Esophagus squamous epithelium (tissue), 5 donors: ENCODE measurements around the gene FGFR3. TPM values are rescaled to one million over a fixed set of nuclear protein-coding genes. Genes with fewer than 3 reads are reported as not detected.

Experiments
- DNase-seq: peaks from one replicate; lab custom pipeline; 2025; lab: John Stamatoyannopoulos, UW
- H3K27ac ChIP-seq, 4 donors: fragments of 200-600 bp; sonication (generic); one replicate each; pipeline ENCODE4 v1.5.1; 2016 to 2019; ENCODE audit warnings: mild to moderate bottlenecking in 1 of 4
- H3K27me3 ChIP-seq, 4 donors: fragments of 200-600 bp; sonication (generic); 1 replicate in 3 of 4; 2 replicates in 1 of 4; pipeline versions ENCODE4 v1.5.1 to v1.6.0; 2017 to 2021; ENCODE audit warnings: antibody characterized with exemption in 1 of 4
- H3K36me3 ChIP-seq, 3 donors: fragments of 200-600 bp; sonication (generic); one replicate each; pipeline ENCODE4 v1.5.1; 2016 to 2019
- H3K4me1 ChIP-seq, 3 donors: fragments of 200-600 bp; sonication (generic); one replicate each; pipeline ENCODE4 v1.5.1; 2017 to 2019
- H3K4me3 ChIP-seq, 4 donors: fragments of 200-600 bp; sonication (generic); 1 replicate in 3 of 4; 2 replicates in 1 of 4; pipeline ENCODE4 v1.5.1; 2016 to 2019; ENCODE audit warnings: mild to moderate bottlenecking in 2 of 4, moderate library complexity in 1 of 4
- H3K9me3 ChIP-seq, 3 donors: fragments of 200-600 bp; sonication (generic); one replicate each; pipeline ENCODE4 v1.5.1; 2016 to 2019
- CTCF ChIP-seq, 6 experiments: fragments of 450-650 bp in 4 of 6; fragments of 200-600 bp in 2 of 6; sonication (generic) in 2 of 6; IDR thresholded peaks; one replicate each; pipeline ENCODE4 v1.5.1; 2016 to 2019; ENCODE audit warnings: antibody characterized with exemption in 6 of 6, mild to moderate bottlenecking in 4 of 6, moderate library complexity in 4 of 6
- POLR2A ChIP-seq, 4 donors: fragments of 450-650 bp; IDR thresholded peaks; one replicate each; pipeline ENCODE4 v1.6.1; 2017; ENCODE audit warnings: antibody characterized with exemption in 4 of 4, mild to moderate bottlenecking in 4 of 4, moderate library complexity in 3 of 4
- WGBS, 2 donors: methylation state at CpG; one replicate each; pipeline ENCODE4 v1.1.5; 2018; 5-methylcytosine and 5-hydroxymethylcytosine counted together
- intact Hi-C: fragments of 100-400 bp; cut with DNase I; formaldehyde crosslinking; loops from one replicate; pipeline ENCODE4 v1.15.0; 2022
- total RNA-seq, 4 donors: library from RNA; depleted of rRNA; stranded (reverse); fragments of >200 nt; gene quantifications; one replicate each; pipeline ENCODE4 v1.1.0, GENCODE V29; 2016
- donor health status: DM: yes; HTN: yes; CAD: no.

FGFR3 gene
- total RNA-seq, 4 donors from 2014 or later = 175 to 307 (median 223) TPM

DNA sequence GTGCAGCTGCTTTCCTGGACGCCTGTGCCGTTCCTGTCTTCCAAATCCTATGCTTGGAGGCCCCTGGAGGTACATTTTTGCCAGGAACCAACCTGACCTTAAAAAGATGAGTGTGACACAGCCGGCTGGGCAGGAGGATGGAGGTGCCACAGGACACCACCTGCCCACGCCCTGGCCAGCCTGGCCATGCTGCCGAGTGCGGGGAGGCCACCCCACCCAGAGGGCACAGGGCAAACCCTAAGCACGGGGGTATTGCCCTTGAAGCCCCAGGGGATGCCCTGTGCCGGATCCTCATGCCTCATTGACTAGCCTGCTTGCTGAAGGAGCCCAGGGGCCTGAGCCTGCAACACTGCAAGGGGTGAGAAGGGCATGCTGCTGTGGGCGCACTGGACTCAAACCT is 20.1 kb downstream of the FGFR3 start:
- H3K27me3 ChIP-seq = no peaks in the 10 kb centered on the region
- H3K27ac ChIP-seq = no peak overlapping the region
- no peak overlapping the region for H3K4me3 ChIP-seq
- DNase-seq = no peak
- peaks cover 21 to 81% (median 44%) of the 10 kb centered on the region in 3 donors for H3K36me3 ChIP-seq
- 64 to 78% methylated on average over 2 to 4 of the region's 9 CpGs for WGBS, 2 donors
- intact Hi-C loops = loop anchor here (5.0 kb wide), 1 partner anchor 66 kb away; no protein-coding TSS in a partner anchor
- peaks cover 0 to 15% (median 0%) of the 10 kb centered on the region in 3 donors for H3K4me1 ChIP-seq
- H3K9me3 ChIP-seq = no peaks in the 10 kb centered on the region
- TF ChIP-seq CTCF (IDR thresholded peaks at IDR 0.05) (no peak), POLR2A (IDR thresholded peaks at IDR 0.05) (no peak)

DNA sequence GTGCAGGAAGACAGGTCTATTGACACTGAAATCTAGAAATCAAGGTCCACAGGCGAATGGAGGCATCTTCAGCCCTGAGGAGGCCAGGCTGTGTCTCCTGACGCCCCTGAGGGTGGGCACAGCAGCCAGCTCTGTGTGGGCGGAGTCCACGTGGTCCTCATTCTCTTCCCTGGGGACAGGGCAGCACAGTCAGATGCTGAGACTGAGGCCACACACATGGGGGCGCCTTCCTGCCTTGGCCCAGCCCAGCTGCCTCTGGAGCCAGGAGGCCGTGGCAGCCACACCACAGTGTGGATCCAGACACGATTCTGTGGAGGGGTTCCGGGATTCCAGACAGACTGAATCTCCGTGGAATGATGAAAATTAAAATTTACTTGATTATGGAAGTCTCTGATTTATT is 20.8 kb downstream of the FGFR3 start:
- no peaks in the 10 kb centered on the region for H3K9me3 ChIP-seq
- H3K27ac ChIP-seq = no peak overlapping the region
- H3K27me3 ChIP-seq = no peaks in the 10 kb centered on the region
- no peak for DNase-seq
- peaks cover 0 to 13% (median 0%) of the 10 kb centered on the region in 3 donors for H3K4me1 ChIP-seq
- no peak overlapping the region for H3K4me3 ChIP-seq
- TF ChIP-seq CTCF (IDR thresholded peaks at IDR 0.05) = no peak
- H3K36me3 ChIP-seq = peaks cover 21 to 83% (median 51%) of the 10 kb centered on the region in 3 donors
- WGBS, 2 donors = 17 to 67% methylated on average over 1 to 4 of the region's 9 CpGs
- intact Hi-C loops = loop anchor here (5.0 kb wide), 1 partner anchor 67 kb away; no protein-coding TSS in a partner anchor

DNA sequence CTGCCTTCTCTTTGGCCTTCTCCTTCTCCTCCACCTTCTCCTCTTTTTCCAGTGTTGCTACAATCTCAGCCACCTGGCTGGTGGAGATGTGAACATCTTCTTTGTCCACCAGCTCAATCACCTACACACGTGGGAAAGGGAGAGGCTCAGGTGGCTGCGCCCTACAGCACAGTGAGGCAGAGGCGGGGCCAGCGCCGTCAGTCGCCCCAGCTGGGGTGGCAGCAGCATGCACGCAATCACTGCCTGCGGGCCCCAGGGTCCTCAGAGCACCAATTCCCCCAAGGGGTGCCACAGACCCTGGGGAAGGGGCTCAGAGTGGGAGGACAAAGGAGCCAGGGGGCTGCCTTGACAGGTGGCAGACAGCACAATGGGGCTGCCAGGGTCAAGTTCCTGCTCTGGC is 21.4 kb downstream of the FGFR3 start:
- H3K27me3 ChIP-seq = no peaks in the 10 kb centered on the region
- no peaks in the 10 kb centered on the region for H3K9me3 ChIP-seq
- no peak overlapping the region for H3K27ac ChIP-seq
- H3K4me3 ChIP-seq = no peak overlapping the region
- intact Hi-C loops = loop anchor here (5.0 kb wide), 1 partner anchor 67 kb away; no protein-coding TSS in a partner anchor
- peaks cover 21 to 84% (median 56%) of the 10 kb centered on the region in 3 donors for H3K36me3 ChIP-seq
- peaks cover 0 to 8% (median 0%) of the 10 kb centered on the region in 3 donors for H3K4me1 ChIP-seq
- TF ChIP-seq POLR2A (IDR thresholded peaks at IDR 0.05) = no peak
- WGBS, 2 donors = no CpG with 5 or more reads among the region's 8 CpGs
- DNase-seq = no peak

DNA sequence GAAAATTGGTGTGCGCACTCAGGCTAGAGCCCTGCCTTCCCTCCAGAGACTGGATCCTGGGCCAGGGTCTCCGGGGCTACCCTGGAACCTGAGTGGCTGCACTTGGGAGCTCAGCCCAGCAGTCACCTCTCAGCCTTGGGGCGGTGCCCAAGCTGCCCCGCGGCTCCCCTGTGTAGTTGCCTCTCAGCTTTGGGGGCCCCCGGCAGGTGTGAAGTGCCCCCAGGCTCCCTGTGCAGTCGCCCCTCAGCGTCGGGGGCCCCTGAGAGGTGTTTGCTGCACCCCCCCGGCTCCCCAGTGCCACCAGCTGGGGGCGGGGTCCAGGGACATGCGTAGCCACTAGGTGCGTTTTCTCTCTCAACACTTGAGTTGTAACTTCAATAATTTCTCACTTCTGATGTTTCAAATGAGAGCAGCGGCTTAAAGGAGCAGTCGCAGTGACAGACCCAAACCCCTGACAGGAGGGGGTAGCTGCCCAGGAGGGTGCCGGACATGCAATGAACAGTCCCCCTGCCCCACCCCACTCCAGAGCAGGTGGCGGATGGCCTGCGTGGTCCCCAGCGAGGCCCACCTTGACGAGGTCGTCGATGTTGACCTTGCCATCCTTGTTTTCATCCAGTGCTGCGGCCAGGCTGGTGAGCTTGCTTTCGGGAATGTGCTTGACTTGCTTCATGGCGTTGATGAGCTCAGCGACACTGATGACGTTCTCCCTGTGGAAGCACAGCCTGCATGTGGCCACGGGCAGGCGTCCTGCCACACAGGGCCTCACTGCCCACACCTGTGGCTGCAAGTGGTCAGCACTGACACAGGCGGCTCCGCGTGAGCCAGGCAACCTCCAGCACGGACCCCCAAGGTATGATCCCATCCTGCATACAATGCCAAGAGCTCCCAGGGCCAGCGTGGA is 22.3 kb downstream of the FGFR3 start:
- TF ChIP-seq CTCF (IDR thresholded peaks at IDR 0.05) (no peak), POLR2A (IDR thresholded peaks at IDR 0.05) (no peak)
- WGBS, 2 donors = 89 to 92% methylated on average over 3 to 19 of the region's 34 CpGs

GRCh38 chr4:1815997-1816860 is 23.1 kb downstream of the FGFR3 start:
- Histone ChIP-seq H3K4me3 (no peak overlapping the region), H3K36me3 (peaks cover 21 to 91% (median 60%) of the 10 kb centered on the region in 3 donors), H3K4me1 (no peaks in the 10 kb centered on the region), H3K27ac (no peak overlapping the region), H3K27me3 (no peaks in the 10 kb centered on the region), H3K9me3 (no peaks in the 10 kb centered on the region)
- intact Hi-C loops = no loop called here
- TF ChIP-seq POLR2A (IDR thresholded peaks at IDR 0.05) (no peak), CTCF (IDR thresholded peaks at IDR 0.05) (no peak)
- 91 to 93% methylated on average over 16 to 21 of the region's 25 CpGs for WGBS, 2 donors
- no peak for DNase-seq

More for the DNA sequence above, 22.3 kb downstream of the FGFR3 start:
- H3K27ac ChIP-seq = no peak overlapping the region
- H3K36me3 ChIP-seq = peaks cover 21 to 91% (median 60%) of the 10 kb centered on the region in 3 donors
- H3K4me3 ChIP-seq = no peak overlapping the region
- intact Hi-C loops = no loop called here
- H3K9me3 ChIP-seq = no peaks in the 10 kb centered on the region
- no peaks in the 10 kb centered on the region for H3K27me3 ChIP-seq
- H3K4me1 ChIP-seq = no peaks in the 10 kb centered on the region
- no peak for DNase-seq
